Activated CD4-positive, alpha-beta T cell treated with anti-CD3 and anti-CD28 coated beads, Interleukin-2, amount 10 ng/mL, durations not matched to agents 24 days and 14 days (primary cell): Measurements from ENCODE around the gene SFTPA2. TPM values are rescaled to one million over a fixed set of nuclear protein-coding genes. Genes with fewer than 3 reads are reported as not detected.
"Not testable (repeated sequence)": the region's sequence is repeated elsewhere in the genome, so short reads cannot be mapped to it uniquely, and the experiment has no call there.

Source experiments
- DNase-seq: peaks from one replicate; pipeline ENCODE4 v3.0.0; 2022
- H3K27ac Mint-ChIP-seq: one replicate; pipeline ENCODE4 v1.8.0; 2022; ENCODE audit warnings: mild to moderate bottlenecking, mixed read lengths
- H3K27me3 Mint-ChIP-seq: one replicate; pipeline ENCODE4 v1.8.0; 2022; ENCODE audit warnings: mixed read lengths
- H3K36me3 Mint-ChIP-seq: one replicate; pipeline ENCODE4 v1.8.0; 2022; ENCODE audit warnings: low read depth, mild to moderate bottlenecking, mixed read lengths
- H3K4me1 Mint-ChIP-seq: one replicate; pipeline ENCODE4 v1.8.0; 2021; ENCODE audit warnings: mixed read lengths
- H3K4me3 Mint-ChIP-seq: one replicate; pipeline ENCODE4 v1.8.0; 2022; ENCODE audit warnings: mild to moderate bottlenecking, moderate library complexity, mixed read lengths
- H3K9me3 Mint-ChIP-seq: one replicate; pipeline ENCODE4 v1.8.0; 2021; ENCODE audit warnings: mixed read lengths
- intact Hi-C: fragments of 100-400 bp; cut with micrococcal nuclease; formaldehyde crosslinking; loops from one replicate; pipeline ENCODE4 v1.15.1; 2023
- total RNA-seq: library from RNA; stranded (reverse); gene quantifications from 2 replicates; pipeline ENCODE4 v1.2.3, GENCODE V29; 2022

Gene SFTPA2
- total RNA-seq, 1 donor from 2014 or later: not detected

DNA sequence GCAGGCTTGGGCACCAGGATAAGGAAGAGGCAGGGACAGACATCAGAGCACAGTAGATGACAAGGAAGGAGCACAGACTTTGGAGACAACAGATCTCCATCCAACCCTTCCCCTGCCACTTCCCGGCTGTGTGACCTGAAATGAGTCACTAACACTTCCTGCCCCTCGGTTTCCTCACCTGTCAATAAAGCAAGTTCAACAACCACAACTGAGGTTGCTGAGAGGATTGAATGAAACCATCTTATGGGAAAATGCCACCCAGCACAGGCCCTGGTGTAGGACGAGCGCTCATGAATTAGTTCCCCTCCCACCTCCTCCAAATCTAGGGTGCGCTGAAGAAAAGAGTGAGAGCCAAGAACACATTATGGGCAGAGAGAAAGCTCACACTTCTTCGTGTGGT lies 22.7 kb upstream of the SFTPA2 start:
- DNase-seq, intact Hi-C loops, H3K9me3 Mint-ChIP-seq, H3K4me3 Mint-ChIP-seq, H3K27ac Mint-ChIP-seq, H3K4me1 Mint-ChIP-seq, H3K36me3 Mint-ChIP-seq: not testable (repeated sequence)
- H3K27me3 Mint-ChIP-seq: peaks cover 25% of the 10 kb centered on the region

DNA sequence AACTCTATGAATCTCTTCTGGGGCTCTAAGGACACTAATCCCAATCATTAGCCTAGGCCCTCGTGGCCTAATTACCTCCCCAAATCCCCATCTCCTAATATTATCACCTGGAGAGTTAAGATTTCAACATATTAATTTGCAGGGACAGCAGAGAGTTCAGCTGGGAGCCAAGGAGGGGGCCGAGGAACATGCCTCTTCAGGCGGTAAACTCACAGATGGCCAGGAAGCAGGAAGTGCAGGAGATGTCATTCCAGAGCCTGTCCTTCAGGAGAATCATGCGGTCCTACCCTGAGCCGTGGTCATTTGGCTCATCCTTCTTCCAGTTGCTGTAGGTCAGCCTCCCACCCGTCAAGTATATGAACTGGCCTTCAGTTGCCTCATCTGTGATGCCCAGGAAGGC lies 21.9 kb upstream of the SFTPA2 start:
- DNase-seq: no peak
- no peaks in the 10 kb centered on the region for H3K36me3 Mint-ChIP-seq
- peaks cover 24% of the 10 kb centered on the region for H3K27me3 Mint-ChIP-seq
- H3K9me3 Mint-ChIP-seq: no peaks in the 10 kb centered on the region
- no peak overlapping the region for H3K4me3 Mint-ChIP-seq
- no peak overlapping the region for H3K27ac Mint-ChIP-seq
- intact Hi-C loops: no loop called here
- no peaks in the 10 kb centered on the region for H3K4me1 Mint-ChIP-seq

DNA sequence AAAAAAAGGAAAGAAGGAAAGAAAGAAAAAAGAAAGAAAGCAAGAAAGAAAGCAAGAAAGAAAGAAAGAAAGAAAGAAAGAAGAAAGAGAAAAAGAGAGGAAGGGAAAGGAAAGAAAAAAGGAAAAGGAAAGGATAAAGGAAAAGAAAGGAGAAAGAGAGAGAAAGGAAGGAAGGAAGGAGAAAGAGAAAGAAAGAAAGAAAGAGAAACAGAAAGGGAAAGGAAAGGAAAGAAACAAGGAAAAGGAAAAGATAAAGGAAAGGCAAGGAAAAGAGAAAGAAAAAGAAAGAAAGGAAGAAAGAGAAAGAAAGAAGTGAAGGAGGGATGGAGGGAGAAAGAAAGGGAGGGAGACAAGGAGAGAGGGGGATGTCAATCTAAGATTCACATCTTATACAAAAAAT lies 20.8 kb upstream of the SFTPA2 start:
- no peak overlapping the region for H3K4me3 Mint-ChIP-seq
- peaks cover 28% of the 10 kb centered on the region for H3K27me3 Mint-ChIP-seq
- H3K27ac Mint-ChIP-seq: no peak overlapping the region
- no peaks in the 10 kb centered on the region for H3K36me3 Mint-ChIP-seq
- H3K9me3 Mint-ChIP-seq: no peaks in the 10 kb centered on the region
- no peaks in the 10 kb centered on the region for H3K4me1 Mint-ChIP-seq
- intact Hi-C loops: no loop called here
- no peak for DNase-seq

DNA sequence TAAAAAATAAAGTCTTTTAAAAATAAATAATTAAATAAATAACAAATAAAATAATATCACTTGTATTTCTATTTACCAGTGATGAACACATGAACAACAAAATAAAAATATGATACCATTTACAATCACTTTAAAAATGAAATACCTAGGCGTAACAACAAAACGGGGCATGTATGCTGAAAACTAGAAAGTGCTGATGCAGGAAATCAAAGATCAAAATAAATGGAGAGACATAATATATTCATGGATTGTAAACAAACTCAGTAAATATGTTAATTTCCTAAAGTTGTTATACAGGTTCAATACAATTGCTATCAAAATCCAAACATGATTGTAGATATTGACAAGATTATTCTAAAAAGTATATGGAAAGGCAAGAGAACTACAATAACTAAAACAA lies 19.2 kb upstream of the SFTPA2 start:
- intact Hi-C loops: no loop called here
- Mint-ChIP-seq H3K27me3 (peaks cover 31% of the 10 kb centered on the region), H3K4me3 (no peak overlapping the region), H3K4me1 (no peaks in the 10 kb centered on the region), H3K9me3 (no peaks in the 10 kb centered on the region), H3K36me3 (no peaks in the 10 kb centered on the region), H3K27ac (no peak overlapping the region)
- DNase-seq: no peak

DNA sequence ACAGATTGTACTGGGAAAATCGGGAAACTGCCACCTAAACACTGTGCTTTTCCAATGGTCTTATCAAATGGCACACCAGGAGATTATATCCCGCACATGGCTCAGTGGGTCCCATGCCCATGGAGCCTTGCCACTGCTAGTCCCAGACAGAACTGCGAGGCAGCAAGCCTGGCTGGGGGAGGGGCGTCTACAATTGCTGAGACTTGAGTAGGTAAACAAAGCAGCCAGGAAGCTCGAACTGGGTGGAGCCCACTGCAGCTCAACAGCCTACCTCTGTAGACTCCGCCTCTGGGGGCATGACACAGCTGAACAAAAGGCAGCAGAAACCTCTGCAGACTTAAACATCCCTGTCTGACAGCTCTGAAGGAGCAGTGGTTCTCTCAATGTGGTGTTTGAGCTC lies 10.4 kb upstream of the SFTPA2 start:
- DNase-seq, H3K4me3 Mint-ChIP-seq, intact Hi-C loops, H3K9me3 Mint-ChIP-seq, H3K27ac Mint-ChIP-seq, H3K36me3 Mint-ChIP-seq, H3K4me1 Mint-ChIP-seq: not testable (repeated sequence)
- H3K27me3 Mint-ChIP-seq: peaks cover 61% of the 10 kb centered on the region

DNA sequence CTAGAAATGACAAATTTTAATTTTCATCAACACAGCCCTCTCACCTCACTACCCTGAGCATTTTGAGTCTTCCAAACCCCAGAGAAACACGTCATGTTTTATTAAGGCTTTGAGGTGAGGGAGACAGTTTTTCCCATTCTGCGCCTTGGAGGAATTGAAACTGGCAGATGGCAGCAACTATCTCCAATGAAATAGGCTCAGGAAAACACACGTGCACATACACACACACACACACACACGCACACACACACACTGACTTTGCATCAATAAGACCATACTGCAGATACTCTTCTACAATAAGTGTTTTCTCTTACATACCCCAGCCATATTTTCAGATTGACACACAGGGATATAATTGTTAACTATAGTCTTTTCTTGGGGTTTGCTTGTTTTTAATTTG lies 3.2 kb upstream of the SFTPA2 start:
- Mint-ChIP-seq H3K9me3 (no peaks in the 10 kb centered on the region), H3K27me3 (peaks cover 32% of the 10 kb centered on the region), H3K4me3 (no peak overlapping the region), H3K4me1 (peaks cover 5% of the 10 kb centered on the region), H3K36me3 (no peaks in the 10 kb centered on the region), H3K27ac (no peak overlapping the region)
- intact Hi-C loops: no loop called here
- DNase-seq: peak; percentile 36

DNA sequence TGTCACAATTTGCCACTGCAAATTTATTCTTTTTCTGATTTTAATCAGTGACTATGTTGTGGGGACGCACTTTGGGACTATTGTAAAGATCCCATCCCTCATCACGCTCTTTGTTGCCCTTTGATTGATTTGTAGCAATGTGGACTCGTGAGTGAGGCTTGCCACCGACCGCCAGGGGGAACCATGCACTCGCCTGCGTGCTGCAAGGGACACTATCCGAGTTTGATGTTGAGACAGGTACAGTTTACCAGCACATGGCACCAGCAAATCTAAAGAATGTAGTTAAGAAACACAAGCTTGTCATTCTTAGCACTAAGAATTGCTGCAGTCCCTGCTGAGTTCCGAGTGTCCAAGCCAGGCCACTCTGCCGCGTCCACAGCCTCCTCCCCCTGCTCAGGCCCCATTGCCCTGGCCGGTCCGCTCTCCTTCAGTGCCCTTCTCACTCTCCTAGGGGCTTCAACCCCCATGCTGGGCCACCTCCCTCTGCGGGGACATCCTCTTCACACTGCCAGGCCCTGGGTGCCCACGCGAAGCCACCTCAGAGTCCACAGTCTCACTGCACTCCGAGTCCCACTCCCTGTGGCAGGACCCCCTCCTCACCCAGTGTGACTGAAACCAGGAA lies 2.0 kb upstream of the SFTPA2 start:
- Mint-ChIP-seq H3K9me3 (no peaks in the 10 kb centered on the region), H3K4me1 (peaks cover 5% of the 10 kb centered on the region), H3K36me3 (no peaks in the 10 kb centered on the region), H3K4me3 (no peak overlapping the region), H3K27me3 (peaks cover 22% of the 10 kb centered on the region), H3K27ac (no peak overlapping the region)
- DNase-seq: peak; percentile 90
- intact Hi-C loops: loop anchor here (1.0 kb wide), 2 partner anchors 46 to 367 kb away; no protein-coding TSS in a partner anchor

DNA sequence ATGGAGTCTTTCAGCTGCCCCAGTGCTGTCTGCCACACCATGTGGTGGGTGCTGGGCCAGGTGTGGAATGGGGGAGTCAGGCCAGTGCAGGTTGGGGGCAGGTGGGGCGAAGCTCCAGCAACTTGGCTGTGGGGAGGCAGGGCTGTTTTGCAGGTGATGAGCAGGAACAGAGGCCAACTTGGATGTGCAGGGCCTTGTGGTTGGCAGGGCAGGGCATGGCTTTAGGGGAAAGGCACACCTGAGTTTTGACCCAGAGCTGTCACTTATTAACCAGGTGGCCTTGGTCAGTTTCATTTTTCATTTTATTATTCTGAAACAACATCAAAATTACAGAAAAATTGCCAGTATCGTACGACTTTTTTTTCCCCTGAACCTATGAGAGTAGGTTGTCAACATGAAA lies 1.1 kb upstream of the SFTPA2 start:
- H3K36me3 Mint-ChIP-seq: no peaks in the 10 kb centered on the region
- intact Hi-C loops: no loop called here
- DNase-seq: peak; percentile 34
- H3K4me1 Mint-ChIP-seq: peaks cover 5% of the 10 kb centered on the region
- no peak overlapping the region for H3K27ac Mint-ChIP-seq
- peaks cover 18% of the 10 kb centered on the region for H3K27me3 Mint-ChIP-seq
- H3K9me3 Mint-ChIP-seq: no peaks in the 10 kb centered on the region
- no peak overlapping the region for H3K4me3 Mint-ChIP-seq

DNA sequence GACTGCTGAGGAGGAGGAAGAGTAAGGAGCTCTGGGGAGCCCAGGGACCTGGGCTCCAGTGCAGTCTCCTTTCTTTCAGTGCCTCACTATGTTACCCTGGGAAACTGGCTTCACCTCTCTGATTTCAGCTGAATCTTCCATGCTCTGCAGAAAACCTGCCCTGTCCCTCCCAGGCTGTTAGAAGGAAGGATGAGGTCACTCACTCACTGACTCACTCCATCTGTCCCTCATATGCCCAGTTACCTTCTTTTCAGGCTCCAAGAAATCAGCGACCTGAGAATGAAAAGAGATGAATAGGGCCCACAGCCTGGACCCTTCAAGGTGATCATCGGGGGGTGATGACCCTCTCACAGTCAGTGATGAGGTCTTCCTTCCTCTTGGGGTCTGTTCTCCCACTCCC lies 481 bp downstream of the SFTPA2 start:
- peaks cover 18% of the 10 kb centered on the region for H3K27me3 Mint-ChIP-seq
- H3K4me3 Mint-ChIP-seq: no peak overlapping the region
- no peak overlapping the region for H3K27ac Mint-ChIP-seq
- DNase-seq: no peak
- H3K4me1 Mint-ChIP-seq: peaks cover 5% of the 10 kb centered on the region
- intact Hi-C loops: no loop called here
- no peaks in the 10 kb centered on the region for H3K36me3 Mint-ChIP-seq
- no peaks in the 10 kb centered on the region for H3K9me3 Mint-ChIP-seq

DNA sequence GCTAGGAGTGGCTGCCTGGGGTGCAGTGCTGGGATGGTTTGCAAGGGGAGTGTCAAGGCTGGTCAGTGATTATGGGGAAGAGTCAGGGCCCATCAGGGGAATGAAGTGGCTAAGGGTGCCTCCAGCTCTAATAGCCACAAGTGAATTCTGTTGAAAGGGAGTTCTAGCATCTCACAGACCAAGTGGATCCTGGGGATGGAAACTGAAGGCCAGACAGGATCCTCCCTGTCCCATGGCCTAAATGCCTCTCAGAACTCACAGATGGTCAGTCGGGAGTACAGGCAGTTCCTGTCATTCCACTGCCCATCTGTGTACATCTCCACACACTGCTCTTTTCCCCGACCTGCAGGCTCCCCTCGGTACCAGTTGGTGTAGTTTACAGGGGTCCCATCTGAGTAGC lies 3.2 kb downstream of the SFTPA2 start:
- not testable (repeated sequence) for H3K27me3 Mint-ChIP-seq, H3K4me3 Mint-ChIP-seq, H3K4me1 Mint-ChIP-seq, DNase-seq, H3K9me3 Mint-ChIP-seq, H3K27ac Mint-ChIP-seq, H3K36me3 Mint-ChIP-seq
- intact Hi-C loops: loop anchor here (2.0 kb wide), 1 partner anchor 58 kb away; no protein-coding TSS in a partner anchor

DNA sequence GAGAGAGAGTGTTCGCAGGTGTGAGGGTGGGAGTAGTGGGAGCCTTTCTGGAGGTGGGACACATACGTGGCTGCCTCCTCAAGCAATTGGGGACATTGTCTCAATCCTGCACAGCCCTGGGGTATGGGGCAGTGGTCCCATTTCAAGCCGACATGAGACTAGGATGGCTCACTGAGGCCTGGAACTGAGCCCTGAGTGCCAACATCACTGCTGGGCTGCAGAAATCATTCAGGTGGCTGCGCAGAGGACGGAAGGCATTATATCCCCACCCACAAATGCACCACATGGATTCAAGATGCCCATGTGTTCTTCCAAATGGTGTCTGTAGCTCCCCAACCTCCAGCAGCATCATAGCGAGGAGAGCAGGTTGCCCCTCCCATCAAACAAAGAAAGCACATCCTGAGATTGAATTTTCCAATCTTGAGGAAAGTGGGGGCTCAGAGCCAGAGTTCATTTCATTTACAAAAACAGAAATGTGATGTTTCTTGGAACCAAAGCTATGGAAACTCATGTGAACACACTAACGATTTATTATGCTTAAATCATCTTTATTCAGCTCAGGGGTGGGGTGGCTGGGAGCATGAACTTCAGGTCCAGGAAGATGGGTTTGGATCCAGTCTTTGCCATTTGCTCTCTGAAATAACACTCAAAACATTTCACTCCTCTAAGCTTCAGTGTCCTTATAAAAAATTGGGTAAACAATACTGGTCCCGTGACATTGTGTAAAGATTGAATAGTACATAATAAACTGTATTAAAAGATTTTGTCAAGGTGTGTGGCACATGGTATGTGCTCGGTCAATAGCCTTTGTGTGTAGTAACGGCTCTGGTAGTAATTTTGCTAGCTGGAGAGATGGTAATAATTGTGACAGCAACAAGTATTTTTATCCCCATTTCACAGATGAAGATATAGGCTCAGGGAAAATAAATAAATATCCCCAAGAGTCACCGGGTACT lies 4.6 kb downstream of the SFTPA2 start:
- Mint-ChIP-seq H3K27ac (no peak overlapping the region), H3K9me3 (no peaks in the 10 kb centered on the region), H3K4me3 (no peak overlapping the region), H3K36me3 (no peaks in the 10 kb centered on the region), H3K27me3 (peaks cover 1% of the 10 kb centered on the region), H3K4me1 (peaks cover 7% of the 10 kb centered on the region)
- DNase-seq: no peak
- intact Hi-C loops: loop anchor here (2.0 kb wide), 1 partner anchor 59 kb away; no protein-coding TSS in a partner anchor

DNA sequence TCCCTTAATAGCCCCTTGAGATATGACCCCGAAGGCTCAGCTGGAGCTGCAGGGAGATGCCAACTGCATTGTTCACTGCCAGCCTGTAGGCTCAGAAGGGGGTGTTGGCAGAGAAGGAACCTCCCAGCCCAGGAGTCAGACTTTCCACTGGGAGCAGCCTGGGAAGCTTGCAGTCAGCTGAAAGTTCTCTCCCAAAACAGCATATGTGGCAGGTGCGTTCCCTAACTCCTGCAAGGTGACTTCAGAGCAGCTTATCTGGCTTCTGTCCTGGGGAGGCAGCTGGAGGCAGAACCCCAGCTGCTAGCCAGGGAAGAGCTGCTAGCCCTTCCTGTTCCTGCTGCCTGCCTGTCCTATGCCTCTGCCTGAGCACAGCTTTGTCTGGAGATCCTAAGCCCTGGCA lies 8.1 kb downstream of the SFTPA2 start:
- Mint-ChIP-seq H3K4me3 (no peak overlapping the region), H3K9me3 (no peaks in the 10 kb centered on the region), H3K27ac (no peak overlapping the region), H3K27me3 (peaks cover 3% of the 10 kb centered on the region), H3K4me1 (peaks cover 25% of the 10 kb centered on the region), H3K36me3 (no peaks in the 10 kb centered on the region)
- DNase-seq: no peak
- intact Hi-C loops: no loop called here

DNA sequence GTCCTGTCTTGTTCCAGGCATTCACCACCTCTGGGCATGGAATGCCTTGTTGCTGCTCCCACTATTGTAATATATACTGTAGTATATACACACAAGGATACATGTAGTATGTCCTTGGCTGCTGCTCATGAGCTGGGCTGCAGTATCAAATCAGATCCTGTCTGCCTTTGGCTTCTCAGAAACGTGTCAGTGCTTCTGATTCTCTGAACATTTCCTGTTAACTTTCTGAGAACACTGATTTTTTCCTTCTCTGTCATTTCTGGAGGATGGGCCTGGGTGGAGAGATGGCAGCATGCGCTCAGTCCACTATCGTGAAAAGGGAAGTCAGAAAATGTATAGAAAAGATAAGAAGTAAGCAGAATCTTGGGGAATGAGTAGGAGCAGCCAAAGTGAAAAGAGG lies 12.2 kb downstream of the SFTPA2 start:
- H3K36me3 Mint-ChIP-seq: peaks cover 4% of the 10 kb centered on the region
- H3K27ac Mint-ChIP-seq: peak overlapping the region; percentile 22
- H3K4me3 Mint-ChIP-seq: peak overlapping the region; percentile 29
- peak; percentile 72 for DNase-seq
- H3K9me3 Mint-ChIP-seq: peaks cover 4% of the 10 kb centered on the region
- H3K4me1 Mint-ChIP-seq: peaks cover 39% of the 10 kb centered on the region
- H3K27me3 Mint-ChIP-seq: peaks cover 2% of the 10 kb centered on the region
- intact Hi-C loops: no loop called here

DNA sequence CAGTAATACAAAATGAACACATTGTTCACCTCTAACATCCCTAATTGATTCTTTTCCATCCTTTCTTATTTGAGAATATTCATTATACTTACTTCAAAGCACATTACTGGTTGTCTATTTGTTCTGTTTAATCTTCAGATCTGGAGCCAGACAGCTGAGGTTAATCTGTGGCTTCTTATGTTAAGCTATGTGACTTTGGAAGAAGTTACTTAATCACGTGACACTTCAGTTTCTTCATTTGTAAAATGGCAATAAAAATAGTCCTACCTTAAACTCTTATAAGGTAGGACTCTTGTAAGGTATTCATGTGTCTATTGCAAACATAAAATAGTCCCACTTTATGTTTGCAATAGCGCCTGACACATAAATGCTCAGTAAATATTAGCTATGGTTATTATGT lies 13.1 kb downstream of the SFTPA2 start:
- H3K27me3 Mint-ChIP-seq, H3K36me3 Mint-ChIP-seq, H3K27ac Mint-ChIP-seq, intact Hi-C loops, H3K9me3 Mint-ChIP-seq, H3K4me3 Mint-ChIP-seq: not testable (repeated sequence)
- peaks cover 40% of the 10 kb centered on the region for H3K4me1 Mint-ChIP-seq
- DNase-seq: peak; percentile 41
